T-cell (primary cell): ENCODE measurements around the gene ELFN2. TPM values are rescaled to one million over a fixed set of nuclear protein-coding genes. Genes with fewer than 3 reads are reported as not detected.
A peak's percentile ranks its signal among the peaks of the same experiment; 100 is the strongest.

Experiments used
- ATAC-seq, 4 experiments: fragments of 200-7000 bp in 3 of 4; fragments of 150-1000 bp in 1 of 4; cut with Tn5 transposase; replicated peaks in 1 of 4; 1 replicate in 3 of 4; 2 replicates in 1 of 4; pipeline ENCODE4 v1.10.0; 2021; ENCODE audit warnings: moderate library complexity in 3 of 4, mild to moderate bottlenecking in 2 of 4, moderate number of reproducible peaks in 1 of 4
- CTCF ChIA-PET, 2 donors: fragments of 300-600 bp; sonication (Branson Sonifier 250); formaldehyde crosslinking; loops; one replicate each; lab custom pipeline; 2022; ENCODE audit warnings: antibody characterized with exemption in 2 of 2; lab: Charles Lee
- POLR2A ChIA-PET, 2 donors: fragments of 300-600 bp; sonication (Branson Sonifier 250); formaldehyde crosslinking; loops; one replicate each; lab custom pipeline; 2022; ENCODE audit warnings: antibody characterized with exemption in 2 of 2; lab: Charles Lee
- DNase-seq, 35 experiments: peaks; one replicate each; pipeline versions ENCODE4 v3.0.0 to v3.0.0-alpha.2; 2013 to 2023
- H3K27ac ChIP-seq: one replicate; pipeline ENCODE4 v1.5.1; 2013; ENCODE audit warnings: low read length
- H3K27me3 ChIP-seq, 2 experiments: replicated peaks in 1 of 2; 1 replicate in 1 of 2; 2 replicates in 1 of 2; pipeline versions ENCODE4 v1.6.1 to v1.7.0; 2013; ENCODE audit warnings: low read length in 1 of 2, mixed read lengths in 1 of 2; ENCODE audit not compliant: control insufficient read depth in 2 of 2, insufficient read depth in 2 of 2; ENCODE audit errors: extremely low read depth in 1 of 2
- H3K36me3 ChIP-seq, 2 donors: 1 replicate in 1 of 2; 2 replicates in 1 of 2; pipeline versions ENCODE4 v1.6.1 to v1.7.0; 2013; ENCODE audit warnings: low read length in 1 of 2; ENCODE audit not compliant: control insufficient read depth in 2 of 2, insufficient read depth in 1 of 2; ENCODE audit errors: extremely low read depth in 1 of 2
- H3K4me1 ChIP-seq, 2 experiments: 1 replicate in 1 of 2; 2 replicates in 1 of 2; pipeline versions ENCODE4 v1.6.1 to v1.7.0; 2013; ENCODE audit warnings: low read length in 2 of 2, mixed read lengths in 1 of 2; ENCODE audit not compliant: insufficient read depth in 2 of 2, control insufficient read depth in 1 of 2; ENCODE audit errors: extremely low read depth in 1 of 2
- H3K4me3 ChIP-seq, 2 donors: 1 replicate in 1 of 2; 2 replicates in 1 of 2; pipeline versions ENCODE4 v1.5.1 to v1.7.0; 2013; ENCODE audit warnings: mild to moderate bottlenecking in 2 of 2, low read length in 1 of 2, moderate library complexity in 1 of 2; ENCODE audit not compliant: control insufficient read depth in 1 of 2; ENCODE audit errors: extremely low read depth in 1 of 2
- H3K9me3 ChIP-seq: 2 replicates; pipeline ENCODE4 v1.7.0; 2013
- H3K27ac Mint-ChIP-seq, 2 donors: one replicate each; pipeline ENCODE4 v1.8.0; 2020 to 2021; ENCODE audit warnings: mild to moderate bottlenecking in 2 of 2, mixed read lengths in 2 of 2
- H3K27me3 Mint-ChIP-seq, 2 donors: one replicate each; pipeline ENCODE4 v1.8.0; 2021 to 2022; ENCODE audit warnings: mixed read lengths in 2 of 2
- H3K36me3 Mint-ChIP-seq: one replicate; pipeline ENCODE4 v1.8.0; 2021; ENCODE audit warnings: mixed read lengths
- H3K4me1 Mint-ChIP-seq, 3 donors: one replicate each; pipeline ENCODE4 v1.8.0; 2020 to 2022; ENCODE audit warnings: mixed read lengths in 3 of 3, mild to moderate bottlenecking in 1 of 3
- H3K4me3 Mint-ChIP-seq, 3 donors: one replicate each; pipeline ENCODE4 v1.8.0; 2020 to 2022; ENCODE audit warnings: mild to moderate bottlenecking in 3 of 3, mixed read lengths in 3 of 3, moderate library complexity in 3 of 3
- H3K9me3 Mint-ChIP-seq, 3 donors: one replicate each; pipeline ENCODE4 v1.8.0; 2020 to 2022; ENCODE audit warnings: mixed read lengths in 3 of 3
- WGBS: methylation state at CpG from one replicate; pipeline ENCODE4 v1.1.5; 2013; ENCODE audit warnings: missing lambda C conversion rate; ENCODE audit not compliant: insufficient coverage; 5-methylcytosine and 5-hydroxymethylcytosine counted together
- total RNA-seq, 35 experiments: library from RNA in 6 of 35; stranded (reverse) in 6 of 35; fragments of 120-200 nt in 1 of 35; gene quantifications; one replicate each; pipeline versions ENCODE4 v1.2.1 to v1.2.4 and lab custom pipeline; 2013 to 2026

The ELFN2 gene
- total RNA-seq, 5 donors from 2014 or later (not counting 1 experiment from before 2014, with no cell fraction given) = 0.09 to 0.88 (median 0.70) TPM

DNA sequence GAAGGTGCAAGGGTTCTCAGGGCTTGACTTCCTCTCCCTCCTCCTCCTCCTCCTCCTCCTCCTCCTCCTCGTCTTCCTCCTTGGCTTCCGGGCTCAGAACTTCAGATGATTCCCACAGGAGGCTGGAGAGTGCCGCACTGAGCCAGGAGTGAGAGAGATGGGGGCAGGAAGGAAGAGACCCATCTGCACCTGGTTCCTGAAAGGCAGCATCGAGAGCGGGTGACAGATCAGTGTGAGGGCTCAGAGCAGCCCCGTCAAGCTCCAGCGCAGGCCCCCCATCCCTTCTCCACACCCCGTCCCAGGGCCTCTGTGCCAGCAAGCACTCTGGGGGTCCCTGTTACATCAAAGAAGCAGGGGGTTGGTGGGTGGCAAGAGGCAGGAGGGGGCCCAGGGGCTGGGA, 51.5 kb downstream of the ELFN2 start:
- no peaks in the 10 kb centered on the region for H3K9me3 ChIP-seq
- no peaks in the 10 kb centered on the region for H3K36me3 ChIP-seq
- Mint-ChIP-seq H3K4me1 (no peaks in the 10 kb centered on the region), H3K36me3 (no peaks in the 10 kb centered on the region), H3K4me3 (no peak overlapping the region), H3K9me3 (no peaks in the 10 kb centered on the region), H3K27ac (no peak overlapping the region), H3K27me3 (peaks cover 16 to 42% of the 10 kb centered on the region in 2 donors)
- no peak for DNase-seq
- no CpG with 5 or more reads among the region's 8 CpGs for WGBS
- POLR2A ChIA-PET = no interaction called here
- no peak for ATAC-seq
- H3K4me3 ChIP-seq = no peak overlapping the region
- CTCF ChIA-PET = no interaction called here
- H3K27ac ChIP-seq = no peak overlapping the region
- no peaks in the 10 kb centered on the region for H3K4me1 ChIP-seq
- peaks cover 0 to 87% of the 10 kb centered on the region in 2 experiments for H3K27me3 ChIP-seq

DNA sequence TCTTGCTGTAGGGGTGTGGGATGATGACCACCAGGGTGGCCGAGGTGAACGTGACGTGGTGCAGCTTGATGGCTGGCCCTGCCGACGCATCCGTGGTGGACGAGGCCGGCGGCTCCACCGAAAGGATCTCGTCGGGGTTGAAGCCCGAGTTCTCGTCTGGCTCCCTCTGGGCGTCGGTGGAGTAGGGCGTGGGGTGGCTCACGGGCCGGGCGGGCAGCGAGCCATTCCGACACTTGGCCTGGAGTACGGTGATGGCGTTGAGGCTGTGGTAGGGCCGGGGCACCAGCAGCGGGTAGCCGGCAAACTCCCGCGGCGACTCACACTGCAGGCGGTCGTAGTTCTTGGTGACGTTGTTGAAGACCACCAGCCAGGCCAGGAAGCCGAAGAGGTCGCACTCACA, 52.7 kb downstream of the ELFN2 start:
- Histone ChIP-seq H3K36me3 (no peaks in the 10 kb centered on the region), H3K4me1 (no peaks in the 10 kb centered on the region), H3K27me3 (peaks cover 0 to 79% of the 10 kb centered on the region in 2 experiments), H3K9me3 (no peaks in the 10 kb centered on the region), H3K4me3 (no peak overlapping the region), H3K27ac (no peak overlapping the region)
- WGBS = 89% methylated on average over 35 of the region's 35 CpGs
- ChIA-PET CTCF (no interaction called here), POLR2A (no interaction called here)
- Mint-ChIP-seq H3K4me1 (peaks cover 0 to 5% (median 0%) of the 10 kb centered on the region in 3 donors), H3K9me3 (no peaks in the 10 kb centered on the region), H3K27me3 (peaks cover 16 to 40% of the 10 kb centered on the region in 2 donors), H3K4me3 (no peak overlapping the region), H3K36me3 (no peaks in the 10 kb centered on the region), H3K27ac (no peak overlapping the region)
- no peak for DNase-seq
- no peak for ATAC-seq

DNA sequence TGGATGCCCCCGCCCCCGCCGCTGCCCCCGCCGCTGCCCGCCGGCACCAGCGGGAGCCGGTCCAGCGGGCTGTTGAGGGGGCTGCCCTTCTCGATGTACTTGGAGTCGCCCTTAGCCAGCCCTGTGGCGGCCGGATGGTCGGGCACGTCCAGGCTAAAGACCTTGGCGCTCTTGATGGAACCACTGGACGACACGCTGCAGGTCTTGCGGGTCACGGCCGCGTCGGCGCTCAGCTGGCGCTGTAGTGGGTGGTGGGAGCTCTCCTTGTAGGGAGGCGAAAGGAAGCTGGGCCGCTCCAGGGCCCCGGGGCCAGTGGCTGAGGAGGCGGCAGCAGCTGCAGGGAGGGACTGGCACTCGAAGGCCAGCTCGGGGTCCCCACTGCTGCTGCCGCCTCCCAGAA, 53.8 kb downstream of the ELFN2 start:
- H3K4me1 ChIP-seq = no peaks in the 10 kb centered on the region
- H3K27me3 ChIP-seq = peaks cover 0 to 75% of the 10 kb centered on the region in 2 experiments
- H3K4me3 Mint-ChIP-seq = no peak overlapping the region
- no peak overlapping the region for H3K4me3 ChIP-seq
- H3K27ac Mint-ChIP-seq = no peak overlapping the region
- H3K27me3 Mint-ChIP-seq = peaks cover 11 to 33% of the 10 kb centered on the region in 2 donors
- no peak overlapping the region for H3K27ac ChIP-seq
- no peaks in the 10 kb centered on the region for H3K36me3 ChIP-seq
- H3K36me3 Mint-ChIP-seq = no peaks in the 10 kb centered on the region
- ATAC-seq (no peak), DNase-seq (no peak)
- ChIA-PET POLR2A (no interaction called here), CTCF (no interaction called here)
- H3K4me1 Mint-ChIP-seq = peaks cover 0 to 5% (median 0%) of the 10 kb centered on the region in 3 donors
- WGBS = 93% methylated on average over 17 of the region's 33 CpGs
- H3K9me3 ChIP-seq = no peaks in the 10 kb centered on the region
- H3K9me3 Mint-ChIP-seq = no peaks in the 10 kb centered on the region

DNA sequence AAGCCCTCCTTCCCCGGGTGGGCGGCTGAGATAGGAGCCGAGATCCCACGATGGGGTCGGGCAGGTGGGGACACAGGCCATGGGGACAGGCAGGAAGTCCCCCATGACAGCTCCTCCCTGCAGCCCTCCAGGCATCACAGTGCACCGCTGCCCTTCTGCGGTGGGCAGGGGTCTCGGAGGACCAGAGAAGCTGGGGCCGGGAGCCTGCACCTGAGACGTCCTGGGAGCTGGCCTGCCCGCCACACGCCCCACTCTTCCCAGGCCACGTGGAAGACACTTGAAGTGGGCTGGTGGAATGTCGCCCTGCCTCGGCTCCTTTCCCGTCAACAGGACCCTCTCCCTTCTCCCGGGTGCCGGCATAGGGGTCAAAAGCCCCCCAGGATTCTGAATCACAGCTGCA, 55.4 kb downstream of the ELFN2 start:
- CTCF ChIA-PET = no interaction called here
- H3K27me3 ChIP-seq = peaks cover 0 to 60% of the 10 kb centered on the region in 2 experiments
- H3K4me1 Mint-ChIP-seq = peaks cover 0 to 5% (median 0%) of the 10 kb centered on the region in 3 donors
- H3K4me1 ChIP-seq = no peaks in the 10 kb centered on the region
- H3K4me3 Mint-ChIP-seq = no peak overlapping the region
- H3K4me3 ChIP-seq = no peak overlapping the region
- no peaks in the 10 kb centered on the region for H3K9me3 Mint-ChIP-seq
- ATAC-seq (no peak), DNase-seq (no peak)
- no peaks in the 10 kb centered on the region for H3K36me3 ChIP-seq
- H3K27ac ChIP-seq = no peak overlapping the region
- H3K9me3 ChIP-seq = no peaks in the 10 kb centered on the region
- POLR2A ChIA-PET = no interaction called here
- no peak overlapping the region for H3K27ac Mint-ChIP-seq
- no peaks in the 10 kb centered on the region for H3K36me3 Mint-ChIP-seq
- WGBS = 69% methylated on average over 12 of the region's 18 CpGs
- peaks cover 11 to 22% of the 10 kb centered on the region in 2 donors for H3K27me3 Mint-ChIP-seq

DNA sequence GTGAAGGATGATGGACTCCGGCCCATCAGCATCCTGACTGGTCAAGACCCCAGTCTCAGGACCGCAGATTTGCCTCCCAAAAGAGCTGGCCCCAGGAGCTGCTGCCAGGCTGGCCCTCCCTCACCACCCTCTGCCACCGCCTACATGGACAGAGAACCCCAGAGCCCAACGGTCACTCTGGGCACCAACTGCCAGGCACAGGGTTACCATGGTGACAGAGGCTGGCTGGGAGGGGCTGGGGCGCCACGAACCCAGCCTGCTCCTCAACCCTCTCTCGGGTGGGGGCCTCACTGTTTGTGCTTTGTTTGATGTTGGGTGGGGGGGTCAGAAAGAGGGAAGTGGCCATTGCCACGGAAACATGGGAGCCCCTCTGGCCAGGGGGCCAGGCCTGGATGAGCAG, 55.8 kb downstream of the ELFN2 start:
- H3K4me3 Mint-ChIP-seq = no peak overlapping the region
- Histone ChIP-seq H3K4me3 (no peak overlapping the region), H3K36me3 (no peaks in the 10 kb centered on the region), H3K4me1 (no peaks in the 10 kb centered on the region), H3K27me3 (peaks cover 0 to 56% of the 10 kb centered on the region in 2 experiments), H3K27ac (no peak overlapping the region), H3K9me3 (no peaks in the 10 kb centered on the region)
- no peak overlapping the region for H3K27ac Mint-ChIP-seq
- ATAC-seq (no peak), DNase-seq (no peak)
- H3K36me3 Mint-ChIP-seq = no peaks in the 10 kb centered on the region
- peaks cover 0 to 5% (median 0%) of the 10 kb centered on the region in 3 donors for H3K4me1 Mint-ChIP-seq
- CTCF ChIA-PET = no interaction called here
- POLR2A ChIA-PET = no interaction called here
- peaks cover 8 to 17% of the 10 kb centered on the region in 2 donors for H3K27me3 Mint-ChIP-seq
- 51% methylated on average over 5 of the region's 8 CpGs for WGBS
- no peaks in the 10 kb centered on the region for H3K9me3 Mint-ChIP-seq

DNA sequence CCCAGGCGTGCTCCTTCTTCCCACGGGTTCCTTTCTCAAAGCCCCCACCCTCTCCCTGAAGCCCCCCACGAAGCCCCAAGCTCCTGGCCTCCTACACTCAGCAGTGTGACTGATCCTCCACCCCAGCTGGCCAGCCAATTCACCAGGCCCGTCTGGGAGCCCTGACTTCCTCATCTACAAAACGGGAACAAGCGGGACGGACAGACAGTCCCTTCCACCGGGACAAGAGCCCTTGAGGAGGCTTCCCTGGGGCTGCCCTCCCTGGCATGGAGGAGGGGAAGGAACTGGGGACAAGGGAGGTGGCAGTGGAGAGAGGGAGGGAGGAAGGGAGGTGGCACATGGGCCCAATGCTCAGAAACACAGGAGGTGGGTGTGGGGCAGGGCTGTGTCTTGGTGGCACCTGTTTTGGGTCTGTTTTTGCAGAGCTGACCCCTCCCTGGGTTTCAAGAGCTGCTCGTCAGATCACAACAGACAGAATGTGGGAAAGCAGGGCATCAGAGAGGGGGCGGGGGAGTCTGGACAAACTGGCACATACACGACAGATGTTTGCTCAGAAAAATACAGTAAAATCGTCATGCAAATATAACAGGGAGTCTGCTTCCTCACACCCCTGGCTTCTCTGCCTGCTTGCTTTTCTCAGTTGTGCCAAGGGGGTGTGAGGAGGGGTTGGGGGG, 56.8 kb downstream of the ELFN2 start:
- Mint-ChIP-seq H3K4me3 (no peak overlapping the region), H3K4me1 (peaks cover 0 to 5% (median 0%) of the 10 kb centered on the region in 3 donors), H3K36me3 (no peaks in the 10 kb centered on the region), H3K27me3 (peaks cover 4 to 9% of the 10 kb centered on the region in 2 donors), H3K9me3 (no peaks in the 10 kb centered on the region), H3K27ac (no peak overlapping the region)
- CTCF ChIA-PET = no interaction called here
- peak in 1 of 35 experiments; percentile 18 for DNase-seq
- H3K27ac ChIP-seq = no peak overlapping the region
- peaks cover 0 to 45% of the 10 kb centered on the region in 2 experiments for H3K27me3 ChIP-seq
- no peak for ATAC-seq
- POLR2A ChIA-PET = no interaction called here
- H3K4me3 ChIP-seq = no peak overlapping the region
- 25% methylated on average over 5 of the region's 12 CpGs for WGBS
- no peaks in the 10 kb centered on the region for H3K36me3 ChIP-seq
- H3K4me1 ChIP-seq = no peaks in the 10 kb centered on the region
- H3K9me3 ChIP-seq = no peaks in the 10 kb centered on the region
